Ascending aorta (tissue), 2 donors: ENCODE measurements around the gene LINC00237. TPM values are rescaled to one million over a fixed set of nuclear protein-coding genes. Genes with fewer than 3 reads are reported as not detected.

ENCODE experiments used
- DNase-seq, 2 donors: peaks; one replicate each; pipeline ENCODE4 v3.0.0-alpha.2; 2019; ENCODE audit warnings: low spot score in 2 of 2
- H3K27ac ChIP-seq, 2 donors: fragments of 200-600 bp; sonication (generic); one replicate each; pipeline ENCODE4 v1.5.1; 2016 to 2017; ENCODE audit warnings: mild to moderate bottlenecking in 1 of 2
- H3K27me3 ChIP-seq: fragments of 200-600 bp; sonication (generic); one replicate; pipeline ENCODE4 v1.5.1; 2017
- H3K36me3 ChIP-seq, 2 donors: fragments of 200-600 bp; sonication (generic); one replicate each; pipeline ENCODE4 v1.5.1; 2016
- H3K4me1 ChIP-seq, 2 donors: fragments of 200-600 bp; sonication (generic); one replicate each; pipeline ENCODE4 v1.5.1; 2016 to 2017; ENCODE audit warnings: mild to moderate bottlenecking in 1 of 2
- H3K4me3 ChIP-seq, 2 donors: fragments of 200-600 bp; sonication (generic); one replicate each; pipeline ENCODE4 v1.5.1; 2016 to 2017; ENCODE audit warnings: mild to moderate bottlenecking in 1 of 2
- H3K9me3 ChIP-seq, 2 donors: fragments of 200-600 bp; sonication (generic); one replicate each; pipeline ENCODE4 v1.5.1; 2016
- CTCF ChIP-seq, 3 experiments: fragments of 200-600 bp in 2 of 3; fragments of 450-650 bp in 1 of 3; sonication (generic) in 2 of 3; IDR thresholded peaks; one replicate each; pipeline ENCODE4 v1.5.1; 2016 to 2019; ENCODE audit warnings: antibody characterized with exemption in 3 of 3, mild to moderate bottlenecking in 1 of 3, moderate library complexity in 1 of 3
- intact Hi-C: fragments of 100-400 bp; cut with DNase I; formaldehyde crosslinking; loops from one replicate; pipeline ENCODE4 v1.15.1; 2023
- total RNA-seq: library from RNA; depleted of rRNA; stranded (reverse); fragments of >200 nt; gene quantifications from one replicate; pipeline ENCODE4 v1.1.0, GENCODE V29; 2016

Gene LINC00237
- total RNA-seq, 1 donor from 2014 or later: not detected

GRCh38 chr20:21105429-21106170 lies 558 bp downstream of the LINC00237 start:
- Histone ChIP-seq H3K4me1 (peaks cover 8 to 18% of the 10 kb centered on the region in 2 donors), H3K36me3 (no peaks in the 10 kb centered on the region), H3K27ac (no peak overlapping the region), H3K27me3 (peaks cover 29% of the 10 kb centered on the region), H3K9me3 (no peaks in the 10 kb centered on the region), H3K4me3 (peak overlapping the region; percentile 11 to 14)
- intact Hi-C loops: no loop called here
- TF ChIP-seq CTCF (IDR thresholded peaks at IDR 0.05): no peak
- no peak for DNase-seq

- peaks cover 35% of the 10 kb centered on the region for H3K27me3 ChIP-seq
- H3K4me3 ChIP-seq: no peak overlapping the region
- H3K4me1 ChIP-seq: peaks cover 14 to 24% of the 10 kb centered on the region in 2 donors
Measured at GRCh38 chr20:21104921-21105320, 1.2 kb downstream of the LINC00237 start.

GRCh38 chr20:21104466-21104761 lies 1.7 kb downstream of the LINC00237 start:
- H3K9me3 ChIP-seq: no peaks in the 10 kb centered on the region
- no peak for TF ChIP-seq CTCF (IDR thresholded peaks at IDR 0.05)
- H3K36me3 ChIP-seq: no peaks in the 10 kb centered on the region
- peaks cover 14 to 26% of the 10 kb centered on the region in 2 donors for H3K4me1 ChIP-seq
- no peak overlapping the region for H3K4me3 ChIP-seq
- DNase-seq: no peak
- H3K27me3 ChIP-seq: peaks cover 40% of the 10 kb centered on the region
- no peak overlapping the region for H3K27ac ChIP-seq
- intact Hi-C loops: no loop called here

More at GRCh38 chr20:21104921-21105320, 1.2 kb downstream of the LINC00237 start:
- intact Hi-C loops: no loop called here
- no peak for TF ChIP-seq CTCF (IDR thresholded peaks at IDR 0.05)
- Histone ChIP-seq H3K36me3 (no peaks in the 10 kb centered on the region), H3K9me3 (no peaks in the 10 kb centered on the region), H3K27ac (no peak overlapping the region)
- no peak for DNase-seq

- Histone ChIP-seq H3K27ac (no peak overlapping the region), H3K36me3 (no peaks in the 10 kb centered on the region), H3K9me3 (no peaks in the 10 kb centered on the region), H3K4me3 (no peak overlapping the region), H3K4me1 (peaks cover 14 to 26% of the 10 kb centered on the region in 2 donors), H3K27me3 (peaks cover 44% of the 10 kb centered on the region)
- intact Hi-C loops: no loop called here
- no peak for TF ChIP-seq CTCF (IDR thresholded peaks at IDR 0.05)
- DNase-seq: no peak
Measured at GRCh38 chr20:21103582-21104465, 2.3 kb downstream of the LINC00237 start.

GRCh38 chr20:21102603-21103311 lies 3.4 kb downstream of the LINC00237 start:
- Histone ChIP-seq H3K36me3 (no peaks in the 10 kb centered on the region), H3K27me3 (peaks cover 44% of the 10 kb centered on the region), H3K27ac (no peak overlapping the region), H3K4me3 (peak overlapping the region; percentile 26 to 61), H3K9me3 (no peaks in the 10 kb centered on the region), H3K4me1 (peaks cover 14 to 26% of the 10 kb centered on the region in 2 donors)
- no peak for TF ChIP-seq CTCF (IDR thresholded peaks at IDR 0.05)
- peak in 1 of 2 donors; percentile 64 for DNase-seq
- intact Hi-C loops: no loop called here
